WTC11 (cell line): ENCODE results near the gene CCDC137. TPM values are rescaled to one million over a fixed set of nuclear protein-coding genes. Genes with fewer than 3 reads are reported as not detected.
A peak's percentile ranks its signal among the peaks of the same experiment; 100 is the strongest.

Experiments
- ATAC-seq: fragments of 200-7000 bp; cut with Tn5 transposase; 2 replicates; pipeline ENCODE4 v1.10.0; 2021; ENCODE audit warnings: mild to moderate bottlenecking, moderate library complexity
- CTCF ChIA-PET: fragments of 300-600 bp; sonication (Branson Sonifier 250); formaldehyde crosslinking; loops from one replicate; lab custom pipeline; 2021; ENCODE audit warnings: antibody characterized with exemption; lab: Charles Lee
- POLR2A ChIA-PET: fragments of 350-600 bp; sonication (Branson Sonifier 250); formaldehyde crosslinking; loops from one replicate; lab custom pipeline; 2021; ENCODE audit warnings: antibody characterized with exemption; lab: Charles Lee
- DNase-seq: peaks from one replicate; pipeline ENCODE4 v3.0.0; 2021; ENCODE audit warnings: low spot score
- H3K27ac Mint-ChIP-seq: 2 replicates; pipeline ENCODE4 v1.8.0; 2021; ENCODE audit warnings: mixed read lengths
- H3K27me3 Mint-ChIP-seq: 2 replicates; pipeline ENCODE4 v1.8.0; 2021; ENCODE audit warnings: low read depth, mild to moderate bottlenecking, moderate library complexity, mixed read lengths
- H3K36me3 Mint-ChIP-seq: 2 replicates; pipeline ENCODE4 v1.8.0; 2021; ENCODE audit warnings: mixed read lengths
- H3K4me1 Mint-ChIP-seq: 2 replicates; pipeline ENCODE4 v1.8.0; 2022; ENCODE audit warnings: mixed read lengths
- H3K4me3 Mint-ChIP-seq: 2 replicates; pipeline ENCODE4 v1.8.0; 2021; ENCODE audit warnings: mild to moderate bottlenecking, moderate library complexity, mixed read lengths
- H3K9me3 Mint-ChIP-seq: 2 replicates; pipeline ENCODE4 v1.8.0; 2021; ENCODE audit warnings: mixed read lengths
- EMX1 ChIP-seq: fragments of 250-450 bp; sonication (Bioruptor Pico); IDR thresholded peaks from 2 replicates; pipeline ENCODE4 v1.8.0; 2021; ENCODE audit warnings: mild to moderate bottlenecking
- GRHL2 ChIP-seq: fragments of 250-450 bp; sonication (Bioruptor Pico); IDR thresholded peaks from 2 replicates; pipeline ENCODE4 v1.8.0; 2022; ENCODE audit warnings: mild to moderate bottlenecking, moderate library complexity; ENCODE audit not compliant: insufficient replicate concordance, severe bottlenecking
- KAT7 ChIP-seq: sonication (generic); formaldehyde crosslinking; IDR thresholded peaks from 2 replicates; pipeline ENCODE4 v1.8.1; 2023; ENCODE audit warnings: missing genetic modification reagents, mild to moderate bottlenecking, borderline replicate concordance
- NFATC4 ChIP-seq: fragments of 250-450 bp; sonication (Bioruptor Pico); IDR thresholded peaks from 2 replicates; pipeline ENCODE4 v1.9.0; 2021; ENCODE audit warnings: mild to moderate bottlenecking
- NFE2L1 ChIP-seq: sonication (generic); formaldehyde crosslinking; IDR thresholded peaks from 2 replicates; pipeline ENCODE4 v1.8.1; 2023; ENCODE audit warnings: missing genetic modification reagents
- SP1 ChIP-seq: sonication (generic); formaldehyde crosslinking; conservative IDR thresholded peaks from 2 replicates; pipeline ENCODE4 v1.8.1; 2022; ENCODE audit warnings: missing genetic modification reagents
- TEAD1 ChIP-seq: sonication (generic); formaldehyde crosslinking; IDR thresholded peaks from 2 replicates; pipeline ENCODE4 v1.8.0; 2022; ENCODE audit warnings: mild to moderate bottlenecking, missing genetic modification reagents
- ZNF423 ChIP-seq: fragments of 250-450 bp; sonication (Bioruptor Pico); IDR thresholded peaks from 2 replicates; pipeline ENCODE4 v2.1.2; 2022; ENCODE audit warnings: mild to moderate bottlenecking, moderate library complexity
- ZNF671 ChIP-seq: fragments of 250-450 bp; sonication (Bioruptor Pico); IDR thresholded peaks from 2 replicates; pipeline ENCODE4 v1.8.0; 2021; ENCODE audit warnings: mild to moderate bottlenecking
- total RNA-seq: library from RNA; stranded (reverse); gene quantifications from 3 replicates; pipeline ENCODE4 v1.2.3, GENCODE V29; 2021
- TF ChIP-seq, protein P1 (sequence below): sonication (generic); formaldehyde crosslinking; conservative IDR thresholded peaks from 2 replicates; pipeline ENCODE4 v1.8.1; 2022; ENCODE audit warnings: mild to moderate bottlenecking, missing genetic modification reagents
- TF ChIP-seq, protein P2 (sequence below): sonication (generic); formaldehyde crosslinking; IDR thresholded peaks from 2 replicates; pipeline ENCODE4 v1.8.1; 2023; ENCODE audit warnings: mild to moderate bottlenecking, missing genetic modification reagents, moderate library complexity
- TF ChIP-seq, protein P3 (sequence below): sonication (generic); formaldehyde crosslinking; conservative IDR thresholded peaks from 2 replicates; pipeline ENCODE4 v1.8.1; 2023; ENCODE audit warnings: mild to moderate bottlenecking, low read depth, missing genetic modification reagents, moderate library complexity
- TF ChIP-seq, protein P4 (sequence below): fragments of 250-450 bp; sonication (Bioruptor Pico); IDR thresholded peaks from 2 replicates; pipeline ENCODE4 v1.9.0; 2021; ENCODE audit warnings: mild to moderate bottlenecking
- TF ChIP-seq, protein P5 (sequence below): fragments of 250-450 bp; sonication (Bioruptor Pico); IDR thresholded peaks from 2 replicates; pipeline ENCODE4 v1.9.0; 2021; ENCODE audit warnings: mild to moderate bottlenecking, borderline replicate concordance
- TF ChIP-seq, protein P6 (sequence below): sonication (generic); formaldehyde crosslinking; IDR thresholded peaks from 2 replicates; pipeline ENCODE4 v1.8.0; 2022; ENCODE audit warnings: missing genetic modification reagents
- TF ChIP-seq, protein P7 (sequence below): sonication (generic); formaldehyde crosslinking; IDR thresholded peaks from 2 replicates; pipeline ENCODE4 v1.8.1; 2023; ENCODE audit warnings: mild to moderate bottlenecking, missing genetic modification reagents

The CCDC137 gene
- total RNA-seq, 1 experiment from 2014 or later: 36.8 TPM

DNA sequence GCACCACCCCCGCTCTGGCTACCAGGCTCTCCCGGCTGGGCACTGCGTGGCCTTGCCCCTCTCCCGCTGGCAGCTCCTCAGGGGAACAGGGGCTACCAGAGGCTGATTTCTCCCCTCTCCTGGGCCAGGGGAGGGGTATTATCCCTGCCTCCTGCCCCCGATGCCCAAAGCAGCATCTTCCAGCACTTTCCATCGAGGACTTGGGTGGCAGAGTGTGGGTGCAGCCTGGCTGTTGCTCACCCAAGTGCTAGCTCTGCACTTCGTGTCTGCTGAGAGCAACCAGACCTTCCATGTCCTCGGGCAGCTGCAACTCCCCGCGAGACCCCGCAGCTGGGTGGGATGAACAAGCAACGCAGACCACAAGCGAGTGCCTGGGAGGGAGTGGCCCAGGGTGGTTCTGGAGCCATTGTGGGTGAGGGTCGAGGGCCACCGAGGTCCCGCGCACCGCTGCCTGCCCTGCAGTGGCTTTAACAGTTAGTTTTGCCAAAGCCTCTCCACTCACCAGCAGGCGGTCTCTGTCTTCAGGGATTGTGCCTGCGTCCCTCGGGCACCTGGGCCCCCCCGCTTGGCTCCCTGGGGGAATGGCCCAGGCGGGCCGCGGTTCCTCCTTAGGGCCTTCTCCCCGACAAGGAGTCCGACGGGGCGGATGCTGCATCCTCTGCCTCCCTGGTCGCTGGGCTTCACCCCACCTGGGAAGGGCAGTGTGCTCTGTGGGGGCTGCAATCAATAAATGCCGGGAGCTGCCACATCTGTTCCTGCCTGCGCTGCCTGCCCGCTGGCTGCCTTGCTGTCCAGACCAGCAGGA, 53.9 kb downstream of the CCDC137 start:
- ATAC-seq (no peak), DNase-seq (no peak)
- Mint-ChIP-seq H3K27ac (peak overlapping the region; percentile 64; the same call in 1 of the 2 replicates), H3K27me3 (no peaks in the 10 kb centered on the region), H3K4me1 (peaks cover 10% of the 10 kb centered on the region), H3K9me3 (no peaks in the 10 kb centered on the region), H3K36me3 (0 out of 2 replicates have a peak, but pooled peaks cover 4% of the 10 kb centered on the region), H3K4me3 (no peak overlapping the region)
- TF ChIP-seq KAT7 (no peak), TEAD1 (no peak), NFE2L1 (CRISPR knock-in tag) (no peak), GRHL2 (CRISPR knock-in tag) (no peak), ZNF671 (no peak), SP1 (CRISPR knock-in tag) (no peak)
- TF ChIP-seq, protein P1, sequence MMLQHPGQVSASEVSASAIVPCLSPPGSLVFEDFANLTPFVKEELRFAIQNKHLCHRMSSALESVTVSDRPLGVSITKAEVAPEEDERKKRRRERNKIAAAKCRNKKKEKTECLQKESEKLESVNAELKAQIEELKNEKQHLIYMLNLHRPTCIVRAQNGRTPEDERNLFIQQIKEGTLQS (CRISPR knock-in tag): no peak
- TF ChIP-seq, protein P2, sequence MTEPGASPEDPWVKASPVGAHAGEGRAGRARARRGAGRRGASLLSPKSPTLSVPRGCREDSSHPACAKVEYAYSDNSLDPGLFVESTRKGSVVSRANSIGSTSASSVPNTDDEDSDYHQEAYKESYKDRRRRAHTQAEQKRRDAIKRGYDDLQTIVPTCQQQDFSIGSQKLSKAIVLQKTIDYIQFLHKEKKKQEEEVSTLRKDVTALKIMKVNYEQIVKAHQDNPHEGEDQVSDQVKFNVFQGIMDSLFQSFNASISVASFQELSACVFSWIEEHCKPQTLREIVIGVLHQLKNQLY (CRISPR knock-in tag): no peak
- TF ChIP-seq, protein P3, sequence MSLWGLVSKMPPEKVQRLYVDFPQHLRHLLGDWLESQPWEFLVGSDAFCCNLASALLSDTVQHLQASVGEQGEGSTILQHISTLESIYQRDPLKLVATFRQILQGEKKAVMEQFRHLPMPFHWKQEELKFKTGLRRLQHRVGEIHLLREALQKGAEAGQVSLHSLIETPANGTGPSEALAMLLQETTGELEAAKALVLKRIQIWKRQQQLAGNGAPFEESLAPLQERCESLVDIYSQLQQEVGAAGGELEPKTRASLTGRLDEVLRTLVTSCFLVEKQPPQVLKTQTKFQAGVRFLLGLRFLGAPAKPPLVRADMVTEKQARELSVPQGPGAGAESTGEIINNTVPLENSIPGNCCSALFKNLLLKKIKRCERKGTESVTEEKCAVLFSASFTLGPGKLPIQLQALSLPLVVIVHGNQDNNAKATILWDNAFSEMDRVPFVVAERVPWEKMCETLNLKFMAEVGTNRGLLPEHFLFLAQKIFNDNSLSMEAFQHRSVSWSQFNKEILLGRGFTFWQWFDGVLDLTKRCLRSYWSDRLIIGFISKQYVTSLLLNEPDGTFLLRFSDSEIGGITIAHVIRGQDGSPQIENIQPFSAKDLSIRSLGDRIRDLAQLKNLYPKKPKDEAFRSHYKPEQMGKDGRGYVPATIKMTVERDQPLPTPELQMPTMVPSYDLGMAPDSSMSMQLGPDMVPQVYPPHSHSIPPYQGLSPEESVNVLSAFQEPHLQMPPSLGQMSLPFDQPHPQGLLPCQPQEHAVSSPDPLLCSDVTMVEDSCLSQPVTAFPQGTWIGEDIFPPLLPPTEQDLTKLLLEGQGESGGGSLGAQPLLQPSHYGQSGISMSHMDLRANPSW (CRISPR knock-in tag): no peak
- TF ChIP-seq, protein P4, sequence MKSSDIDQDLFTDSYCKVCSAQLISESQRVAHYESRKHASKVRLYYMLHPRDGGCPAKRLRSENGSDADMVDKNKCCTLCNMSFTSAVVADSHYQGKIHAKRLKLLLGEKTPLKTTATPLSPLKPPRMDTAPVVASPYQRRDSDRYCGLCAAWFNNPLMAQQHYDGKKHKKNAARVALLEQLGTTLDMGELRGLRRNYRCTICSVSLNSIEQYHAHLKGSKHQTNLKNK (CRISPR knock-in tag): no peak
- TF ChIP-seq, protein P5, sequence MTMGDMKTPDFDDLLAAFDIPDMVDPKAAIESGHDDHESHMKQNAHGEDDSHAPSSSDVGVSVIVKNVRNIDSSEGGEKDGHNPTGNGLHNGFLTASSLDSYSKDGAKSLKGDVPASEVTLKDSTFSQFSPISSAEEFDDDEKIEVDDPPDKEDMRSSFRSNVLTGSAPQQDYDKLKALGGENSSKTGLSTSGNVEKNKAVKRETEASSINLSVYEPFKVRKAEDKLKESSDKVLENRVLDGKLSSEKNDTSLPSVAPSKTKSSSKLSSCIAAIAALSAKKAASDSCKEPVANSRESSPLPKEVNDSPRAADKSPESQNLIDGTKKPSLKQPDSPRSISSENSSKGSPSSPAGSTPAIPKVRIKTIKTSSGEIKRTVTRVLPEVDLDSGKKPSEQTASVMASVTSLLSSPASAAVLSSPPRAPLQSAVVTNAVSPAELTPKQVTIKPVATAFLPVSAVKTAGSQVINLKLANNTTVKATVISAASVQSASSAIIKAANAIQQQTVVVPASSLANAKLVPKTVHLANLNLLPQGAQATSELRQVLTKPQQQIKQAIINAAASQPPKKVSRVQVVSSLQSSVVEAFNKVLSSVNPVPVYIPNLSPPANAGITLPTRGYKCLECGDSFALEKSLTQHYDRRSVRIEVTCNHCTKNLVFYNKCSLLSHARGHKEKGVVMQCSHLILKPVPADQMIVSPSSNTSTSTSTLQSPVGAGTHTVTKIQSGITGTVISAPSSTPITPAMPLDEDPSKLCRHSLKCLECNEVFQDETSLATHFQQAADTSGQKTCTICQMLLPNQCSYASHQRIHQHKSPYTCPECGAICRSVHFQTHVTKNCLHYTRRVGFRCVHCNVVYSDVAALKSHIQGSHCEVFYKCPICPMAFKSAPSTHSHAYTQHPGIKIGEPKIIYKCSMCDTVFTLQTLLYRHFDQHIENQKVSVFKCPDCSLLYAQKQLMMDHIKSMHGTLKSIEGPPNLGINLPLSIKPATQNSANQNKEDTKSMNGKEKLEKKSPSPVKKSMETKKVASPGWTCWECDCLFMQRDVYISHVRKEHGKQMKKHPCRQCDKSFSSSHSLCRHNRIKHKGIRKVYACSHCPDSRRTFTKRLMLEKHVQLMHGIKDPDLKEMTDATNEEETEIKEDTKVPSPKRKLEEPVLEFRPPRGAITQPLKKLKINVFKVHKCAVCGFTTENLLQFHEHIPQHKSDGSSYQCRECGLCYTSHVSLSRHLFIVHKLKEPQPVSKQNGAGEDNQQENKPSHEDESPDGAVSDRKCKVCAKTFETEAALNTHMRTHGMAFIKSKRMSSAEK (CRISPR knock-in tag): no peak
- ChIA-PET POLR2A (interaction anchor here (1.0 kb wide), 1 partner anchor 8 kb away, joined by 3 read pairs; the partner anchor contains the start of gene SLC25A10), CTCF (interaction anchor here (0.8 kb wide), 1 partner anchor 9 kb away, joined by 3 read pairs; no protein-coding TSS in a partner anchor)

DNA sequence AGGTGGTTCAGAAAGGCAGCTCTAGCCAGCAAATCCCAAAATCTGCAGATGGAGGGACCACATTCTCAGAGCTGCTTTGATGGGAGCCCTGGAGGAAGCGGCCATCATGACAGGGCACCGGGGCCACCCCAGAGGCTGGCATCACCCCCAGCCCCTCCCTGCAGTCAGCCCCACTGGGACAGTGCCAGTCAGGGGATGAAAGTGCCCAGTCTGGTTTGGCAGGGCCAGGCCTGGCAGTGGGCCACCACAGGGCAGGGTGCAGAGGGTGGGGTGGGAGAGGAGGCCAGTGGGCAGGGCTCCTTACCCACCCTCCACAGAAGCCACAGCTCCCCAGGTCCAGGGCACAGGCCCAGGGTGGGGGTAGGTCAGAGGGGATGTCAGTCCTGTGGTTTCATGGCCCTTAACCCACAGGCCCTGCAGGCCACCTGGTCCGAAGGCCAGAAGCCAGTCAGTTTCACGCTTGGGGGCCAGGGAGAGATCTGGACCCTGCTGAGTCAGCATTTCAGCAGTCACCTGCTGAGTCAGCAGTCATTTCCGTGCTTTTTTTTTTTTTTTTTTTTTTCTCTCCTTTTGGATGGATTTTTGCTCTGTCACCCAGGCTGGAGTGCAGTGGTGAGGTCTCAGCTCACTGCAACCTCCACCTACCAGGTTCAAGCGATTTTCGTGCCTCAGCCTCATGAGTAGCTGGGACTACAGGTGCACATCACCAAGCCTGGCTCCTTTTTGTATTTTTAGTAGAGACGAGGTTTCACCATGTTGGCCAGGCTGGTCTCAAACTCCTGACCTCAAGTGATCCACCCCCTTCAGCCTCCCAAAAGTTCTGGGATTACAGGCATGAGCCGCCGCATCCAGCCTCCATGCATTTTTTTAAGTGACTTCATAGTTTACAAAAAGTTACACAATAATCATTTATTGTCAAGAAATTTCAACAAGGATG, 55.9 kb downstream of the CCDC137 start:
- ChIA-PET POLR2A (interaction anchor here (1.1 kb wide), 1 partner anchor 19 kb away, joined by 10 read pairs; the partner anchor contains the start of gene MRPL12), CTCF (interaction anchor here (0.6 to 1.2 kb wide), 7 partner anchors 9 to 546 kb away, joined by 3 to 6 read pairs (median 3); no protein-coding TSS in a partner anchor)
- H3K4me3 Mint-ChIP-seq: no peak overlapping the region
- no peak overlapping the region for H3K27ac Mint-ChIP-seq
- no peaks in the 10 kb centered on the region for H3K27me3 Mint-ChIP-seq
- H3K9me3 Mint-ChIP-seq: no peaks in the 10 kb centered on the region
- peaks cover 10% of the 10 kb centered on the region for H3K4me1 Mint-ChIP-seq
- no peak for DNase-seq
- peak; percentile 27 for ATAC-seq
- H3K36me3 Mint-ChIP-seq: 0 out of 2 replicates have a peak, but pooled peaks cover 4% of the 10 kb centered on the region
- TF ChIP-seq NFATC4 (peak; percentile 84), SP1 (CRISPR knock-in tag) (no peak), ZNF423 (CRISPR knock-in tag) (peak; percentile 41; the same call in 1 of the 2 replicates), EMX1 (CRISPR knock-in tag) (no peak)
- TF ChIP-seq, protein P6, sequence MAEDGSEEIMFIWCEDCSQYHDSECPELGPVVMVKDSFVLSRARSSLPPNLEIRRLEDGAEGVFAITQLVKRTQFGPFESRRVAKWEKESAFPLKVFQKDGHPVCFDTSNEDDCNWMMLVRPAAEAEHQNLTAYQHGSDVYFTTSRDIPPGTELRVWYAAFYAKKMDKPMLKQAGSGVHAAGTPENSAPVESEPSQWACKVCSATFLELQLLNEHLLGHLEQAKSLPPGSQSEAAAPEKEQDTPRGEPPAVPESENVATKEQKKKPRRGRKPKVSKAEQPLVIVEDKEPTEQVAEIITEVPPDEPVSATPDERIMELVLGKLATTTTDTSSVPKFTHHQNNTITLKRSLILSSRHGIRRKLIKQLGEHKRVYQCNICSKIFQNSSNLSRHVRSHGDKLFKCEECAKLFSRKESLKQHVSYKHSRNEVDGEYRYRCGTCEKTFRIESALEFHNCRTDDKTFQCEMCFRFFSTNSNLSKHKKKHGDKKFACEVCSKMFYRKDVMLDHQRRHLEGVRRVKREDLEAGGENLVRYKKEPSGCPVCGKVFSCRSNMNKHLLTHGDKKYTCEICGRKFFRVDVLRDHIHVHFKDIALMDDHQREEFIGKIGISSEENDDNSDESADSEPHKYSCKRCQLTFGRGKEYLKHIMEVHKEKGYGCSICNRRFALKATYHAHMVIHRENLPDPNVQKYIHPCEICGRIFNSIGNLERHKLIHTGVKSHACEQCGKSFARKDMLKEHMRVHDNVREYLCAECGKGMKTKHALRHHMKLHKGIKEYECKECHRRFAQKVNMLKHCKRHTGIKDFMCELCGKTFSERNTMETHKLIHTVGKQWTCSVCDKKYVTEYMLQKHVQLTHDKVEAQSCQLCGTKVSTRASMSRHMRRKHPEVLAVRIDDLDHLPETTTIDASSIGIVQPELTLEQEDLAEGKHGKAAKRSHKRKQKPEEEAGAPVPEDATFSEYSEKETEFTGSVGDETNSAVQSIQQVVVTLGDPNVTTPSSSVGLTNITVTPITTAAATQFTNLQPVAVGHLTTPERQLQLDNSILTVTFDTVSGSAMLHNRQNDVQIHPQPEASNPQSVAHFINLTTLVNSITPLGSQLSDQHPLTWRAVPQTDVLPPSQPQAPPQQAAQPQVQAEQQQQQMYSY (CRISPR knock-in tag): no peak
- TF ChIP-seq, protein P7, sequence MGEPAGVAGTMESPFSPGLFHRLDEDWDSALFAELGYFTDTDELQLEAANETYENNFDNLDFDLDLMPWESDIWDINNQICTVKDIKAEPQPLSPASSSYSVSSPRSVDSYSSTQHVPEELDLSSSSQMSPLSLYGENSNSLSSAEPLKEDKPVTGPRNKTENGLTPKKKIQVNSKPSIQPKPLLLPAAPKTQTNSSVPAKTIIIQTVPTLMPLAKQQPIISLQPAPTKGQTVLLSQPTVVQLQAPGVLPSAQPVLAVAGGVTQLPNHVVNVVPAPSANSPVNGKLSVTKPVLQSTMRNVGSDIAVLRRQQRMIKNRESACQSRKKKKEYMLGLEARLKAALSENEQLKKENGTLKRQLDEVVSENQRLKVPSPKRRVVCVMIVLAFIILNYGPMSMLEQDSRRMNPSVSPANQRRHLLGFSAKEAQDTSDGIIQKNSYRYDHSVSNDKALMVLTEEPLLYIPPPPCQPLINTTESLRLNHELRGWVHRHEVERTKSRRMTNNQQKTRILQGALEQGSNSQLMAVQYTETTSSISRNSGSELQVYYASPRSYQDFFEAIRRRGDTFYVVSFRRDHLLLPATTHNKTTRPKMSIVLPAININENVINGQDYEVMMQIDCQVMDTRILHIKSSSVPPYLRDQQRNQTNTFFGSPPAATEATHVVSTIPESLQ (CRISPR knock-in tag): no peak
